Central memory CD8-positive, alpha-beta T cell (primary cell): ENCODE data around the gene ZNF547.
"Not testable (repeated sequence)": the region's sequence is repeated elsewhere in the genome, so short reads cannot be mapped to it uniquely, and the experiment has no call there.

Experiments used
- ATAC-seq: fragments of 150-1000 bp; cut with Tn5 transposase; replicated peaks from 2 replicates; pipeline ENCODE4 v1.10.0; 2022; ENCODE audit warnings: mild to moderate bottlenecking, moderate FRiP score, moderate number of reproducible peaks; ENCODE audit not compliant: poor library complexity, severe bottlenecking; ENCODE audit errors: extremely low read depth
- DNase-seq, 2 donors: peaks; one replicate each; pipeline ENCODE4 v3.0.0; 2021; ENCODE audit warnings: low spot score in 2 of 2
- H3K27ac Mint-ChIP-seq: one replicate; pipeline ENCODE4 v1.8.0; 2022; ENCODE audit warnings: low read depth, mild to moderate bottlenecking, moderate library complexity, mixed read lengths
- H3K27me3 Mint-ChIP-seq: one replicate; pipeline ENCODE4 v1.8.0; 2022; ENCODE audit warnings: mixed read lengths
- H3K36me3 Mint-ChIP-seq: one replicate; pipeline ENCODE4 v1.8.0; 2022; ENCODE audit warnings: mild to moderate bottlenecking, moderate library complexity, mixed read lengths; ENCODE audit not compliant: insufficient read depth
- H3K4me1 Mint-ChIP-seq: one replicate; pipeline ENCODE4 v1.8.0; 2022; ENCODE audit warnings: mixed read lengths
- H3K4me3 Mint-ChIP-seq: one replicate; pipeline ENCODE4 v1.8.0; 2022; ENCODE audit warnings: mild to moderate bottlenecking, moderate library complexity, mixed read lengths
- H3K9me3 Mint-ChIP-seq: one replicate; pipeline ENCODE4 v1.8.0; 2022; ENCODE audit warnings: mixed read lengths

Gene ZNF547

DNA sequence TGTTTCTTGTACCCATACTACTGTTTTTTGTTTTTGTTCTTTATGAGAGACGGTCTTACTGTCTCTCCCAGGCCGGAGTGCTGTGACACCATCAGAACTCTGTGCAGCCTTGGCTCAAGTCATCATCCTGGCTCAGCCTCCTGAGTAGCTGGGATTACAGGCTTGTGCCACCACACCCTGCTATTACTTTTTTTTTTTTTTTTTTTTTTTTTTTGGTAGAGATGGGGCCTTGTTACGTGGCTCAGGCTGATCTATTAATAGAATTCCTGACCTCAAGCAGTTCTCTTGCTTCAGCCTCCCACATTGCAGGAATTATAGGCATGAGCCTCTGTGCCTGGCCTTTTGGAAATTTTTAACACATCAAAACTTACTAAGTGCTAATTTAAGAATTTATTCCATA is 15.2 kb upstream of the ZNF547 start:
- H3K4me1 Mint-ChIP-seq = peaks cover 25% of the 10 kb centered on the region
- H3K36me3 Mint-ChIP-seq = peaks cover 10% of the 10 kb centered on the region
- no peak overlapping the region for H3K4me3 Mint-ChIP-seq
- H3K27me3 Mint-ChIP-seq = peaks cover 7% of the 10 kb centered on the region
- H3K9me3 Mint-ChIP-seq = peaks cover 15% of the 10 kb centered on the region
- ATAC-seq = no peak
- no peak overlapping the region for H3K27ac Mint-ChIP-seq
- DNase-seq = no peak

DNA sequence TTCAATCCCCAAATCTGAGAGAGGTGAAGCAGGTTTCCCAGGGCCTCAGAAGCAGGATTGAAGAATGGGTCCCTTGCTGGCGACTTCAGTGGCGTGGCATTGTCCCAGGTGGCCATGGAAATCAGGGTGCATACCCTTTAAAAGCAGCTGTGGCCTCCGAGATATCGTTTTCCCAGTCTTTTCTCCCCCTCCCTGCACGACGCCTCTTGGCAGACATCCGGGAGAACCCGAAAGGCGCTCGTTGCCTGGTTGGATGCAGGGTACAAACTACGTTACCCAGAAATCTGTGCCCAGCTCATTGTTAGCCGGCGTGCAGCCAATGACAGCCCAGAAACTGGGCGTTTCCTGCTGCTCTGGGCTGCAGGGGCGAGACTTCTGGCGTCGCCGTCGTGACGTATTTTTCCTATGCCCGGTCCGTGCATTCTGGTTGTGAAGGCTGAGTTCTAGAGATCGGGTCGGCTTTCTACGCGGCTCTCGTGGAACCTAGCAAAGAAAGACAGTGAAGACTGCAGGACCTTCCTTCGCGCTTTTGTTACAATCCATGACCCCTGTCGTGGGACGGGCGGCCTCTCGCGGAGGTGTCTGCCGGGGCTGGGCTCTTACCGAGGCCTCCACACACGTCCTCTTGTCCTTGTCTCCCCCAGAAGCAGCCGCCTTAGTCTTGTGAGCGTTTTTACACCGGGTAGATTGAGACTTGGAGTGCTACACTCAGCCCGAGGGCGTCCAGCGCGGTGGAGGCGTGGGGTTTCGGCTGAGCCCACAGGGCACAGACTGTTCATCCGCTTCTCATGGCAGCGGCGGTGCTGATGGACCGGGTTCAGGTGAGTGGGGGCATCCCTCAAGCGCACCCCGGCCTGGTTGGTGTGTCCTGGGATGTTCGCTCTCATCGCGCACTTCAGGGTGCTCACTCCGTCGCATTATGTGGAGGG is 12.2 kb upstream of the ZNF547 start, which contains the start of gene ZNF304:
Gene ZNF304 (plus strand): TSS at position 395 of the 929 bp plus-strand sequence. CDS start 394 bp downstream, at position 789.
- Mint-ChIP-seq H3K4me1 (peaks cover 29% of the 10 kb centered on the region), H3K27me3 (no peaks in the 10 kb centered on the region), H3K4me3 (peak within 1 kb of the TSS; percentile 98), H3K36me3 (peaks cover 27% of the 10 kb centered on the region), H3K9me3 (peaks cover 26% of the 10 kb centered on the region), H3K27ac (peak within 1 kb of the TSS; percentile 94)
- ATAC-seq (peak; percentile 99), DNase-seq (peak; percentile 55 to 70)

- peaks cover 27% of the 10 kb centered on the region for H3K36me3 Mint-ChIP-seq
- H3K27me3 Mint-ChIP-seq = no peaks in the 10 kb centered on the region
- no peak for ATAC-seq
- H3K4me3 Mint-ChIP-seq = peak overlapping the region; percentile 98
- H3K9me3 Mint-ChIP-seq = peaks cover 26% of the 10 kb centered on the region
- DNase-seq = no peak
- H3K27ac Mint-ChIP-seq = peak overlapping the region; percentile 94
- H3K4me1 Mint-ChIP-seq = peaks cover 29% of the 10 kb centered on the region
Observed at GRCh38 chr19:57351867-57352266, 11.5 kb upstream of the ZNF547 start.

DNA sequence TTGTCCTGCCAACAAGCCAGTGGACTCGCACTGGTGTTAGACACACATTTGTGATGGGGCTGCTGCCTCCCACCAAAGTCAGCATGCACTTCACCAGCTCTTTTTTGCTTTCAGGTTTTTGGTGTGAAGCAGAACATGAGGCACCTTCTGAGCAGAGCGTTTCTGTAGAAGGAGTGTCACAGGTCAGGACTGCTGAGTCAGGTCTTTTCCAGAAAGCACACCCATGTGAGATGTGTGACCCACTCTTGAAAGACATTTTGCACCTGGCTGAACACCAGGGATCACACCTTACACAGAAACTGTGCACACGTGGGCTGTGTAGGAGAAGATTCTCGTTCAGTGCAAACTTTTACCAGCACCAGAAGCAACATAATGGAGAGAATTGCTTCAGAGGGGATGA is 7.4 kb upstream of the ZNF547 start:
- H3K27ac Mint-ChIP-seq = no peak overlapping the region
- H3K4me1 Mint-ChIP-seq = peaks cover 26% of the 10 kb centered on the region
- peaks cover 26% of the 10 kb centered on the region for H3K36me3 Mint-ChIP-seq
- no peak overlapping the region for H3K4me3 Mint-ChIP-seq
- H3K9me3 Mint-ChIP-seq = peaks cover 26% of the 10 kb centered on the region
- DNase-seq = no peak
- no peak for ATAC-seq
- no peaks in the 10 kb centered on the region for H3K27me3 Mint-ChIP-seq

DNA sequence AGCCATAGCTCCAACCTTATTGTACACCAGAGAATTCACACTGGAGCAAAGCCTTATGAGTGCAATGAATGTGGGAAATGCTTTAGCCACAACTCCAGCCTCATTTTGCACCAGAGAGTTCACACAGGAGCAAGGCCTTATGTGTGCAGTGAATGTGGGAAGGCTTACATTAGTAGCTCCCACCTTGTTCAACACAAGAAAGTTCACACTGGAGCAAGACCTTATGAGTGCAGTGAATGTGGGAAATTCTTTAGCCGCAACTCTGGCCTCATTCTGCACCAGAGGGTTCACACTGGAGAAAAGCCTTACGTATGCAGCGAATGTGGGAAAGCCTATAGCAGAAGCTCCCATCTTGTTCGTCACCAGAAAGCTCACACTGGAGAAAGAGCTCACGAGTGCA is 5.9 kb upstream of the ZNF547 start:
- H3K36me3 Mint-ChIP-seq = peaks cover 20% of the 10 kb centered on the region
- H3K27ac Mint-ChIP-seq = no peak overlapping the region
- DNase-seq (no peak), ATAC-seq (no peak)
- H3K27me3 Mint-ChIP-seq = no peaks in the 10 kb centered on the region
- H3K9me3 Mint-ChIP-seq = peaks cover 18% of the 10 kb centered on the region
- no peak overlapping the region for H3K4me3 Mint-ChIP-seq
- peaks cover 11% of the 10 kb centered on the region for H3K4me1 Mint-ChIP-seq

DNA sequence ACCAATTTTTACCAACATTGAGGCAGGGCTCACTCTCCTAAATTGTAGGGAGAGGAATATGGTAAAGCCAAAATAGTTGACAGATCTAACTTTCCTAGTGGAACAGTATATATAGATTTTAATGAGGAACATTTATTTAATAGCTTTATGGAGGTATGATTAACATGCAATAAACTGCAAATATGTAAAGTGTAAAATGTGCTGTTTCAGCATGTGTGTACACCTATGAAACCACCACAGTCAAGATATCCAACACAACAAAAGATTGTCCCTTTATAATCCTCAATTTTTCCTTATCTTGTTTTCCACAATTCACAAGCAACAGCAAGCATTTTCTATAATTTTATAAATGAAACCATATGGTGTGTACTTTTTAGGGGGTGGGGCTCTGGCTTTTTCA is 4.1 kb upstream of the ZNF547 start:
- H3K27me3 Mint-ChIP-seq = no peaks in the 10 kb centered on the region
- DNase-seq = no peak
- no peak overlapping the region for H3K4me3 Mint-ChIP-seq
- no peak for ATAC-seq
- peaks cover 24% of the 10 kb centered on the region for H3K36me3 Mint-ChIP-seq
- H3K9me3 Mint-ChIP-seq = peaks cover 13% of the 10 kb centered on the region
- H3K27ac Mint-ChIP-seq = no peak overlapping the region
- H3K4me1 Mint-ChIP-seq = peaks cover 18% of the 10 kb centered on the region

- peaks cover 13% of the 10 kb centered on the region for H3K36me3 Mint-ChIP-seq
- peaks cover 7% of the 10 kb centered on the region for H3K9me3 Mint-ChIP-seq
Observed at GRCh38 chr19:57362419-57362818, 932 bp upstream of the ZNF547 start.

DNA sequence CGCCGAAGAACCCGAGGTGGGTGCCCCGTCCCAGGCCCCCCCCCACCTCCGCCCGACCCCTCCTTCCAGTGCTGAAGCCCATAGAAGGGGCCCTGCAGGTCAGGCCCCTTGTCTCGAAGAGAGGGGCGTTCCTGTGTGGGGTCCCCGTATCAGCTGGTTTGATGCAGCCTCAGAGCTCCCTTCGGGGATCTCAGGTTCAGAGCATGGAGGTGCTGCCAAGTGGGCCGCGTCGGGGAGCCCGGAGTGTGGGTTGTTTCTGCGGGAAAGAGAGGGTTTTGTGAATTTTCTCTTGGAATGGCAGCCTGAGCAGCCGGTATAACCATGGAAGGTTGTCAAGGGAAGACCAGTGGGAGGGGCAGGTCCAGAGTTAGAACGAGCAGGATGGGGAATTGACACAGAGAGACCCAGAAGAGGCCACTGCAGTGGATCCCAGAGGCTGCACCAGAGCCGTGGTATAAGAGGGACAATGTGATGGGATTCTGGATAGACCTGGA is 384 bp downstream of the ZNF547 start:
- ATAC-seq (peak; percentile 18), DNase-seq (no peak)
- Mint-ChIP-seq H3K27ac (peak overlapping the region; percentile 97), H3K4me3 (peak overlapping the region; percentile 88), H3K4me1 (peaks cover 22% of the 10 kb centered on the region), H3K36me3 (peaks cover 13% of the 10 kb centered on the region), H3K9me3 (peaks cover 10% of the 10 kb centered on the region), H3K27me3 (no peaks in the 10 kb centered on the region)

More at GRCh38 chr19:57362419-57362818, 932 bp upstream of the ZNF547 start:
- ATAC-seq = no peak
- Mint-ChIP-seq H3K27ac (peak overlapping the region; percentile 97), H3K4me3 (peak overlapping the region; percentile 88), H3K4me1 (peaks cover 19% of the 10 kb centered on the region), H3K27me3 (no peaks in the 10 kb centered on the region)
- DNase-seq = no peak

DNA sequence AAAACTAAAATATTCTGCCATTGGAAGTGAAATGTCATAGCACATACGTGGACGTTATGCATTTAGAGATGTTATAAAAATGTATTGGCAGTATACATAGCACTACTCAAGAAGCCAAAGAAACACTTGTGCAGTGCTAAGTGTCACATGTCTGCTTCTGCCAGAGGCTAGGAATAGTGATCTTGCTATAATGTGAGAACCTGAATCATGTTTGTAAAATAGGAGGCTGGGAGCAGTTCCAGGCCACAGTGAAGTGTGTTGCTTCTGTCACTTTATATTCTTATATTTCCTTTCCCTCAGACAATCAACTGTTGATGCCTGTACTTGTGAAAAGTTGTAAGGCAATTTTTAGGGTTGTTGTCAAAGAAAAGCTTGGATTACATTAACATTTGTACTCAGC is 3.4 kb downstream of the ZNF547 start:
- no peak for ATAC-seq
- no peak for DNase-seq
- peaks cover 17% of the 10 kb centered on the region for H3K36me3 Mint-ChIP-seq
- no peak overlapping the region for H3K4me3 Mint-ChIP-seq
- no peak overlapping the region for H3K27ac Mint-ChIP-seq
- peaks cover 33% of the 10 kb centered on the region for H3K4me1 Mint-ChIP-seq
- no peaks in the 10 kb centered on the region for H3K27me3 Mint-ChIP-seq
- H3K9me3 Mint-ChIP-seq = peaks cover 14% of the 10 kb centered on the region

DNA sequence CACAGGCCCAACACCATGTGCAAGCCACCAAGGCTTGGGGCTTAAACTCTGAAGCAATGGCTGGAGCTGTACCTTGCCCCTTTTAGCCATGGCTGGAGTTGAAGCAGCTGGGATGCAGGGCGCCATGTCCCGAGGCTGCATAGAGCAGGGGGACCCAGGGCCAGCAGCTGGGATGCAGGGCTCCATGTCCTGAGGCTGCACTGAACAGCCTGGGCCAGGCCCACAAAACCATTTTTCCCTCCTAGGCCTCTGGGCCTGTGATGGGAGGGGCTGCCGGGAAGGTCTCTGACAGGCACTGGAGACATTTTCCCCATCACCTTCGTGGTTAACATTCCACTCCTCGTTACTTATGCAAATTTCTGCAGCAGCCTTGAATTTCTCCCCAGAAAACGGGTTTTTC is 10.8 kb downstream of the ZNF547 start:
- no peak overlapping the region for H3K27ac Mint-ChIP-seq
- no peak for ATAC-seq
- H3K9me3 Mint-ChIP-seq = peaks cover 19% of the 10 kb centered on the region
- H3K36me3 Mint-ChIP-seq = peaks cover 7% of the 10 kb centered on the region
- no peak overlapping the region for H3K4me3 Mint-ChIP-seq
- H3K27me3 Mint-ChIP-seq = no peaks in the 10 kb centered on the region
- peaks cover 6% of the 10 kb centered on the region for H3K4me1 Mint-ChIP-seq
- no peak for DNase-seq

DNA sequence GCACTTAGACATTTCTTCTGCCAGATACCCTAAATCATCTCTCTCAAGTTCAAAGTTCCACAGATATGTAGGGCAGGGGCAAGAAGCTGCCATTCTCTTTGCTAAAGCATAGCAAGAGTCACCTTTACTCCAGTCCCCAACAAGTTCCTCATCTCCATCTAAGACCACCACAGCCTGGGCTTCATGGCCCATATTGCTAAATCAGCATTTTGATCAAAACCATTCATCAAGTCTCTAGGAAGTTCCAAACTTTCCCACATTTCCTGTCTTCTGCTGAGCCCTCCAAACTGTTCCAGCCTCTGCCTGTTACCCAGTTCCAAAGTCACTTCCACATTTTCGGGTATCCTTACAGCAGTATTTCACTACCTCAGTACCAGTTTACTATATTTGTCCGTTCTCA is 11.3 kb downstream of the ZNF547 start:
- peaks cover 23% of the 10 kb centered on the region for H3K9me3 Mint-ChIP-seq
- not testable (repeated sequence) for H3K36me3 Mint-ChIP-seq, H3K4me3 Mint-ChIP-seq, H3K27me3 Mint-ChIP-seq, ATAC-seq, H3K27ac Mint-ChIP-seq, H3K4me1 Mint-ChIP-seq, DNase-seq

DNA sequence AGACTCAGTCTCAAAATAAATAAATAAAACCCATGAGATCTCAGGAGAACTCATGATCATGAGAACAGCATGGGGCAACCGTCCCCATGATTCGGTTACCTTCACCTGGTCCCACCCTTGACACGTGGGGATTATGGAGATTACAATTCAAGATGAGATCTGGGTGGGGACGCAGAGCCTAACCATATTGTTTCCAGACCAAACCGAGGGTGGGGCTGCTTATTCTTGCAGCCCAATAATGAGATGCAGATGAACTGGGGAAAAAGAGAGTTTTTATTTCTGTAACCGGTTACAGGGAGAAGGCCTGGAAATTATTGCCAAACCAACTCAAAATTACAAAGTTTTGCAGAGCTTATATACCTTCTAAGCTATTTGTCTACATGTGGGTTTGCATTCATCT is 12.8 kb downstream of the ZNF547 start:
- Mint-ChIP-seq H3K9me3 (peaks cover 31% of the 10 kb centered on the region), H3K4me1 (no peaks in the 10 kb centered on the region), H3K27me3 (no peaks in the 10 kb centered on the region), H3K27ac (no peak overlapping the region), H3K4me3 (no peak overlapping the region), H3K36me3 (peaks cover 4% of the 10 kb centered on the region)
- DNase-seq = no peak
- ATAC-seq = no peak
